Jurkat, Clone E6-1 (cell line): Measurements from ENCODE around the gene AP5S1.
"Not testable (repeated sequence)": the region's sequence is repeated elsewhere in the genome, so short reads cannot be mapped to it uniquely, and the experiment has no call there.

Experiments used
- DNase-seq: peaks from one replicate; pipeline ENCODE4 v3.0.0-alpha.2; 2011; ENCODE audit warnings: low read depth, low spot score
- H3K4me3 ChIP-seq: 2 replicates; pipeline ENCODE4 v1.5.1; 2011; ENCODE audit warnings: mild to moderate bottlenecking, low read length, control low read depth, moderate library complexity

The AP5S1 gene

DNA sequence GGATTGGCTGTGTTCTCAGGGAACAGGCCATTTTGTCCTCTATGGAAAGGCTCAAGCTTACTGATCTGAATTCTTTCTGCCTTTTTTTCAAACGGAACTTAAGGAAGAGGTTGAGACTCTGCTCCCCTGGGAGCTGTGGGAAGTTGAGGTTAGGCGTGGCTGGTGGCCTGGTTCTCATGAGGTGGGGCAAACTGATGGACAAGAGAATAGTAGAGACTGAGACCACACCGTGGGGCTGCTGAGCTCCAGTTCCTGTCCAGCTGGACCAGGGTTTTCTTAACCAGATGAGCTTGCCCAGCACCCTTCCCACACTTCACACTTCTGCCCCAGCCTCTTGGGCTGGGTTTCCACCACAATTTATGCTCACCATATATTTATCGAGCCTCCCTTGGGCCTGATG is 6.1 kb downstream of the AP5S1 start:
- H3K4me3 ChIP-seq: no peak overlapping the region
- DNase-seq: no peak

DNA sequence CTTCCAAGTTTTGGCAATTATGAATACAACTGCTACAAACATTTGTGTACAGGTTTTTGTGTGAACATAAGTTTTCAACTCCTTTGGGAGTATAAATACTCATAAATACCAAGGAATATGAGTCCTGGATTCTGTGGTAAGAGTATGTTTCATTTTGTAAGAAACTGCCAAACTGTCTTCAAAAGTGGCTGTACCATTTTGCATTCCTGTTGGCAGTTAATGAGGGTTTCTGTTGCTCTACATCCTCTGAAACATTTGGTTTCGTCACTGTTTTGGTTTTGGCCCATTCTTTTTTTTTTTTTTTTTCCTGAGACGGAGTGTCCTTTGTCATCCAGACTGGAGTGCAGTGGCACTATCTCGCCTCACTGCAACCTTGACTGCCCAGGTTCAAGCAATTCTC is 8.5 kb downstream of the AP5S1 start:
- no peak overlapping the region for H3K4me3 ChIP-seq
- no peak for DNase-seq

DNA sequence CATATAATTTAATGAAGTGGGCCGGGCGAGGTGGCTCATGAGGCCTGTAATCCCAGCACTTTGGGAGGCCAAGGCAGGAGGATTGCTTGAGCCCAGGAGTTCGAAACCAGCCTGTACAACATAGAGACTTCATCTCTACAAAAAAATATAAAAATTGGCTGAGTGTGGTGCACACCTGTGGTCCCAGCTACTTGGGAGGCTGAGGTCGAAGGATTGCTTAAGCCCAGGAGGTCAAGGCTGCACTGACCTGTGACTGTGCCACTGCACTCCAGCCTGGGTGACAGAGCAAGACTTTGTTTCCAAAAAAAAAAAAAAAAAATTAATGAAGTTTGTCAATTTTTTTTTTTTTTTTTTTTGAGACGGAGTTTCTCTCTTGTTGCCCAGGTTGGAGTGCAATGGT is 9.5 kb downstream of the AP5S1 start:
- not testable (repeated sequence) for DNase-seq, H3K4me3 ChIP-seq

- no peak for DNase-seq
- H3K4me3 ChIP-seq: no peak overlapping the region
These were observed 15.8 kb downstream of the AP5S1 start for GRCh38 chr20:3836132-3836531.

DNA sequence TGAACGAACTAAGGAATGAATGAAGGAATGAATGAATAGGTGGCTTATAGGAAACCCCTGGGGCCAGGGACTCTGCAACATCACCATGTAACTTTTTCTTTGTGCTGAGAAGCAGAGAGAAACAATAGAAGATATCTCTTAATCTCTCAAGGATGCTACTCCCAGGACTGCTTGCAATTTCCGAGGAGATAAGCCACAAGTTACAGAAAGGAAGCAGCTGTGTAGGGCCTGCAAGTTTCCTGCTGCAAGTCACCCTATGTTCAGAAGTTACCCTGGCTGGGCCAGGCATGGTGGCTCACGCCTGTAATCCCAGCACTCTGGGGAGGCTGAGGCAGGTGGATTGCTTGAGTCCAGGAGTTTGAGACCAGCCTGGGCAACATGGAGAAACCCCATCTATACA is 19.0 kb downstream of the AP5S1 start:
- peak; percentile 89 for DNase-seq
- H3K4me3 ChIP-seq: no peak overlapping the region

GRCh38 chr20:3840201-3840600 is 19.9 kb downstream of the AP5S1 start:
- not testable (repeated sequence) for DNase-seq, H3K4me3 ChIP-seq

- no peak overlapping the region for H3K4me3 ChIP-seq
- DNase-seq: no peak
These were observed 22.1 kb downstream of the AP5S1 start for GRCh38 chr20:3842348-3842930.

- no peak overlapping the region for H3K4me3 ChIP-seq
- no peak for DNase-seq
These were observed 23.1 kb downstream of the AP5S1 start for GRCh38 chr20:3843490-3843889.

DNA sequence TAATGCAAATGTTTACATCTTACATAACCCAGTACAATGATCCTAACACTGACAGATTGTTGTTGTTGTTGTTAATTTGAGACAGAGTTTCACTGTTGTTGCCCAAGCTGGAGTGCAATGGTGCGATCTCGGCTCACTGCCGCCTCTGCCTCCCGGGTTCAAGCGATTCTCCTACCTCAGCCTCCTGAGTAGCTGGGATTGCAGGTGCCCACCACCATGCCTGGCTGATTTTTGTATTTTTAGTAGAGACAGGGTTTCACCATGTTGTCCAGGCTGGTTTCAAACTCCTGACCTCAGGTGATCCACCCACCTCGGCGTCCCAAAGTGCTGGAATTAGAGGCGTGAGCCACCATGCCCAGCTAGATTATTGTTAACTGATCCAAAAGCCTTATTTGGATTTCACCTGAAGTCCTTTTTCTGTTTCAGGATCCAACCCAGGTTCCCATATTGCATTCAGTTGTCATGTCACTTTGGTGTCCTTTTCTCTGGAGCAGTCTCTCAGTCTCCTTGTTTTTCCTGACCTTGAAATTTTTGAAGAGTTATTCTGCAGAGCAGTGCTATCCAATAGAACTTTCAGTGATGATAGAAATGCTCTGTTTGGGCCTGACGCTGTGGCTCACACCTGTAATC is 23.8 kb downstream of the AP5S1 start:
- H3K4me3 ChIP-seq, DNase-seq: not testable (repeated sequence)

DNA sequence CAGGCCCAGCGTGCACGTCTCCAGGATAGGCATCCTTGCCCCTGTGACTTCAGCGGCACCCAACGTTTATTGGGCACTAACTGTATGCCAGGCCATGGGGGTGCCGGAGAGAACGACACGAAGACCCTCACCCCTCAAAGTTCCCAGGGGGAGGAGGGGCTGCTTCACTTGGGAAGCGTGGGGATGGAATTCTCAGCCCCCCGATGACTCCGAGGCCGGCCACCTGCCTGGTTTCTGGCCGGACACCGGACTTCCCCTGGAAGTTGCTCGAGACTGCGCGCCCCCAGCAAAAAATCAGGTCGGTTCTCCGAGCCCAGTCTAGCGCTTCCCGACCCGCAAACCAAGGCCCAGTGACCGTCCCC is 26.0 kb downstream of the AP5S1 start:
- peak overlapping the region; percentile 89 for H3K4me3 ChIP-seq
- DNase-seq: no peak

- DNase-seq: peak; percentile 64
These were observed 26.5 kb downstream of the AP5S1 start, which contains the start of gene MAVS for GRCh38 chr20:3846740-3847428. Gene MAVS, plus strand, starts transcription at chr20:3846834. Its CDS starts 7,791 bp downstream, at chr20:3854625.

DNA sequence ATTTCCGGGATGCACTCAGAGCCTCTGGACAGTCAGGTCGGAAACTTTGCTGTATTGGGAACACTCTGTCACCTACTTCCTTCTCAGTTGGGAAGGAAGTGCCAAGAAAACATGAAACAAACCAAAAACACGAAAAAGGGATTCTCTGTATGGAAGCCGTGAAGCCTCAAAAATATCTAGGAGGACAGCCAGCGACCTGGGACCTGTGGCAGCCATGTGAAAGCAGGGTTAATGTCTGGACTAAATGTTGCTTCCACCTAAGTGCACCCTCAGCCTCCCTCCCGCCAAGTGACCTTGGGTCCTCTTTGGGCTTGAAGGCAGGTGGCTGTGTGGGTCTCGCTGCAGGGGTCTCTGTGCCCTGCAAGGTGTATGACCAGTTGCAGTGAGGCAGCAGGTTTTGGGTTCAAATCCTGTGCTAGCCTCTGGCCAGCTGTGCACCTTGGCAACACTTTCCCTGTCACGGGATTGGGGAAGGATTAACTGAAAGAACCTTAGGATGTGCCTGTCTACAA is 27.1 kb downstream of the AP5S1 start:
- no peak for DNase-seq
- peak overlapping the region; percentile 89 for H3K4me3 ChIP-seq

More at GRCh38 chr20:3846740-3847428, 26.5 kb downstream of the AP5S1 start, which contains the start of gene MAVS:
- H3K4me3 ChIP-seq: peak within 1 kb of the TSS; percentile 89

- no peak for DNase-seq
- no peak overlapping the region for H3K4me3 ChIP-seq
These were observed 28.2 kb downstream of the AP5S1 start for GRCh38 chr20:3848565-3848964.

DNA sequence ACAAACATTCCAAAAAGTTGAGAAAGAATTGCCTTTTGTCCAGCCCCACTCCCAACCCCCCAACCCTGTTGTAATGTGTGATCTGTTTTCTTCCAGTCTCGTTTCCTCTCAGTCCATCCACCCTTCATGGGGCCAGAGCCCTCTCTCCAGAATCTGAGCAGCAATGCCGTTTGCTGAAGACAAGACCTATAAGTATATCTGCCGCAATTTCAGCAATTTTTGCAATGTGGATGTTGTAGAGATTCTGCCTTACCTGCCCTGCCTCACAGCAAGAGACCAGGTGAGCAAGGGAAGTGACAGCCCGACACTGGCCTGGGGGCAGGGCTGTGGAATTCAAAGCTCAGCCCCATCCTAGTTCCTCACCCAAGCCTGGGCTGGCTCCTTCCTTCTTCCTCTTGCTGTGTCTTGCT is 34.1 kb downstream of the AP5S1 start:
- no peak for DNase-seq
- no peak overlapping the region for H3K4me3 ChIP-seq

GRCh38 chr20:3857405-3857804 is 37.1 kb downstream of the AP5S1 start:
- DNase-seq: no peak
- H3K4me3 ChIP-seq: no peak overlapping the region

DNA sequence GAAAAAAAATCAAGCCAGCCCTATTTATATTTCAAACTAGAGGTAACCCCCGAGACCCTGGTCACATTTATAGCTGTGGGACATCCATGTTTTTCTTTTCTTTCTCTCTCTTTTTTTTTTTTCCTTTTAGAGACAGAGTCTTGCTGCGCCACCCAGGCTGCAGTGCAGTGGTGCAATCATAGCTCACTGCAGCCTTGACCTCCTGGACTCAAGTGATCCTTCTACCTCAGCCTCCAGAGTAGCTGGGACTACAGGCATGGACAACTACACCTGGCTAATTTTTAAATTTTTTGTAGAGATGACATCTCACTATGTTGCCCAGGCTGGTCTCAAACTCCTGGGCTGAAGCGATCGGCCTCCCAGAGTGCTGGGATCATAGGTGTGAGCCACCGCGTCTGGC is 38.3 kb downstream of the AP5S1 start:
- DNase-seq: no peak
- H3K4me3 ChIP-seq: no peak overlapping the region

- H3K4me3 ChIP-seq: no peak overlapping the region
- DNase-seq: no peak
These were observed 40.8 kb downstream of the AP5S1 start for GRCh38 chr20:3861191-3861590.

DNA sequence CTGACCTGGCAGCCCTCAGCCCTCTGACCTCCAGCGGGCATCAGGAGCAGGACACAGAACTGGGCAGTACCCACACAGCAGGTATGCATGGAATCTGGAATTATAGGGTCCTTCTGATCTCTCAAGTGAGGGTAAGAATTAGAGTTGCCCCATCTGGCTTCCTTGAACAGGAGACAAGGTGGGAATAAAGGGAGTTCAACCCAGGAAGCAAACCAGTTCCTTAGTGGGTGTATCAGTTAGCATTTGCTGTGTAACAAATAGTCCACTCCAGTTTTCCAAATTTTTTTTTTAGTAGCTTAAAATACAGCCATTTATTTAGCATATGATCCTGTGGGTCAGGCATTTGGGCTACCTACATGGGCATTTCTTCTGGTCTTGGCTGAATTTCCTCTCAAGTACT is 42.0 kb downstream of the AP5S1 start:
- H3K4me3 ChIP-seq: no peak overlapping the region
- no peak for DNase-seq

DNA sequence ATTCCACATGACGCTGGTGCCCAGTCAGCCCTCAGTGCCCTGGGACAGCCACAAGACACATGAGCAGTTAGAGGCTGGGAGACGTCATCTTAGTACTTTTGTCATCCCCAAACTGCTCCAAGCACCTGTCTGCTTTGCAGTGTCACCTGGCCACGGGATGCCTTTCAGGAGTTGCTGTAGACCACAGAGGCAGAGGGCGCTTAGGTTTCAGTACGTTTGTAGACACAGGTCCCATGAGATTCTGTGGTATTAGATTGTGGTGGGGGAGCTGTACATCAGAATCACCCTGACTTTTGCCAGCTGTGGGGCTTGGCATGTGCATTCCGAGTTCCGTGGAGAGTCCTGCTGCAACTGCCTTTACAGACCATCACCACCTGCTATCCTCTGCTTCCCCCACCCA is 43.0 kb downstream of the AP5S1 start:
- DNase-seq: no peak

DNA sequence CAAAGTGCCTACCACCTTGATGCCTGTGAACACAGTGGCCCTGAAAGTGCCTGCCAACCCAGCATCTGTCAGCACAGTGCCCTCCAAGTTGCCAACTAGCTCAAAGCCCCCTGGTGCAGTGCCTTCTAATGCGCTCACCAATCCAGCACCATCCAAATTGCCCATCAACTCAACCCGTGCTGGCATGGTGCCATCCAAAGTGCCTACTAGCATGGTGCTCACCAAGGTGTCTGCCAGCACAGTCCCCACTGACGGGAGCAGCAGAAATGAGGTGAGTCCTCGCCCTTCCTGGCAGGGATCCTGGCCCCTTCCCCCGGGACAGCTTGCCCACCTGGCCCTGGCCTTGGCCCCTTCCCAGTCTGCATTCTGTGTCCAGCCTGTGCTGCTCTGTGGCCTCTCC is 44.2 kb downstream of the AP5S1 start:
- no peak for DNase-seq
- H3K4me3 ChIP-seq: no peak overlapping the region

More for the DNA sequence above, 43.0 kb downstream of the AP5S1 start:
- no peak overlapping the region for H3K4me3 ChIP-seq
